ENCODE results near the gene CCDC71.

The CCDC71 gene

DNA sequence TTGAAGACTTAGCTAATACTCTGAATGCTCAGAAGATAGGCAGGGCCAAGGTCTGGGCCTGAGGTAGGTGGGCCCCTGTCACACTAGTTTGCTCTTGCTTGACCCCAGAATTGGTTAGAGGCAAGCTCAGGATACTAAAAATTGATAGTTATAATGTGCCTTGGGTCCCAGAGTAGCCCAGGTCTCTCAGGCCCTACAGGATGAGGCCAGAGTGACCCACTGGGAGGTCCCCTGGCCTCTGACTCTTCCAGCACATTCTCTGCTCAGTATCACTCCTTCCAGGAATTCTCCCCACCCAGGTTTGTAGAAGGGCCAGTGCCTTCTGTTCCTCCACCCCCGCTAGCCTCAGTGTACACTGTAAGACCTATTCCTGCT lies 4.6 kb upstream of the CCDC71 start:
- no peak for DNase-seq (ENCODE audit: low read depth in 1 of 2, low spot score in 1 of 2)

DNA sequence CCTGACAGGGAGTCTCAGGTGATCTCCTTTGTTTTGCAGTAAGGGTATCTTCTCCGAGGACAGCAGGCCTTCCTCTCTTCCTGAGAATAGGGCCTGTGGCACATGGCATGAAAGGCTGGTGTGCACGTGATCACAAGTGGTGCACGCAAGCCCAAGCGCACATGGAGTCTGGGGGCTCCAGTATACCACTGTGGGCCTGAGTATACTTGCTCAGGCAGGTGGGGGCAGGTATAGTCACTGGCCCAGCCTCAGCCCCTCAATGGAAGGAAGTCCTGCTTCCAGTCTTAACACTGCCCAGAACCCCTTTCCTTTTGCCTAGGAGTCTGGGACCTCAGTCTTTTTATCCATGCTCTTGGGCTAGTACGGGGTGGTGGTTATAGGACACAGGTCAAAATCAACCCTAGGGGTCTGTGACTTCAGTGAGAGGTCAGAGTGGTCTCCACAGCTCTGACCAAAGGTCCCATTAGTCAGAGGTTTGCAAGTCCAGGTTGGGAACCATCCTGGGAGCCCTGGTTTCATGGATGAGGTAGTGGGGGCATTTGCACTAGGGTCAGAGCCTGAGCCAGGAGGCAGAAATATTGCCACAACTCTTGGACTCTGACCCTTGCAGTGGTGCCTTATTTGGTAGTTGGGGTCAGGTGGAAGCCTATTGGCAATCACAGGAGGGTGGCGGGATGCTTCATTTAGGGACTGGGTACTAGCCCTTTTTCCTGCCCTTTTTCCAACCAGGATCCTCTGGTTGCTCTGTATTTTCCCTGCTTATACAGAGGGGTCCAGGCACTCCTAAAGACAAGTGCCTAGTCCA lies 823 bp upstream of the CCDC71 start:
- no peak for DNase-seq (ENCODE audit: low read depth in 1 of 2, low spot score in 1 of 2)

DNA sequence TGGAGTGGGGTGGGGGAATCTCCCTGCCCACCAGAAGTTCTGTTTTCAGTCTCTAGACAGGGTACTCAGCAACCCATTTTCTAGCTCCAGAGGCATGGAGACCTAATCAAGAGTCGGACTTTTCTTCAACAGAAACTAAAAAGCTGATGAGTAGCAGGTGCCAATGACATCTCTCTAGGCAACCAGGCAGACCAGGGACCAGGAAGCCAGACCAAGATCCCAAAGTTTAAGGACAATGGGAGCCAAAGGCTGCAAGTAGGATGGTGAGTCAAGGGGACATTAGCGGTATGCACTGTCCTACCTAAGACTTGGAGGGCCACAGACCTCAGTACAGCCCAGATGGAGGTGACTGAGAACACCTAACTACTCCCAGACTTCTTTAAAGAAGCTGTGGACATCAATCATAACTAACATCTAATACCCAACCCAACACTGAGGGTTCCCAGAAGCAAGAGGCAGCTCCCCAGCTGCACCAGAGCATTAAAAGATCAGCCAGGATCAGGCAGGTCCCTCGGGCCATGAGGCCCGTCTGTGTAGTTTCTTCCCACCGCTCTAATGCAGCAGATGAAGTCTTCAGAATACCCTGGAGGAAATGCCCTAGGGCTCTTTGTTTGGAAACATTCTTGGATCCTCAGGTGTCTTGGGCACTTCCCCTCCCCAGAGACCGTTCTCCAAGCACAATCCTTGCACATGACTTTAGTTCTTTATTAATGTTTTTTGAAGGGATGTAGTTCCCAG lies 979 bp downstream of the CCDC71 start:
- no peak for DNase-seq (ENCODE audit: low read depth in 1 of 2, low spot score in 1 of 2)

DNA sequence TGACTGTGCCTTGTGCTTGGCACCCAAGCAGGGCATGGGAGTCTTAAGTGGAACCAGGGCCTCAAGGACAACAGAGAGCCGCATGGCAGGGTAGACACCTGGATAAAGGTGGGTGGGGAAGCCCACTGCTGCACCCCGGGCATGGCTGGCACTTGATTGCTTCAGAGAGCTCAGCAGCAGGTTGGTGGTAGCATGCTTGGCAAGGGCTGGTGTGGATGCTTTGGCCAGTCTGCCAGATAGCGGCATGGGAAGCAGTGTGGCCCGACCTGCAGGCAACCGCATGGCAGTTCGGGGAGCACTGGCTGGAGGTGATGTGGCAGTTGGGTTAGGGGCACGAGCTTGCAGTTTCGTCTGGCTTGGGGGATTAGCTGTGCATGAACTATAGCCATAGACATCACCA lies 2.5 kb downstream of the CCDC71 start:
- DNase-seq (ENCODE audit: low read depth in 1 of 2, low spot score in 1 of 2): no peak

DNA sequence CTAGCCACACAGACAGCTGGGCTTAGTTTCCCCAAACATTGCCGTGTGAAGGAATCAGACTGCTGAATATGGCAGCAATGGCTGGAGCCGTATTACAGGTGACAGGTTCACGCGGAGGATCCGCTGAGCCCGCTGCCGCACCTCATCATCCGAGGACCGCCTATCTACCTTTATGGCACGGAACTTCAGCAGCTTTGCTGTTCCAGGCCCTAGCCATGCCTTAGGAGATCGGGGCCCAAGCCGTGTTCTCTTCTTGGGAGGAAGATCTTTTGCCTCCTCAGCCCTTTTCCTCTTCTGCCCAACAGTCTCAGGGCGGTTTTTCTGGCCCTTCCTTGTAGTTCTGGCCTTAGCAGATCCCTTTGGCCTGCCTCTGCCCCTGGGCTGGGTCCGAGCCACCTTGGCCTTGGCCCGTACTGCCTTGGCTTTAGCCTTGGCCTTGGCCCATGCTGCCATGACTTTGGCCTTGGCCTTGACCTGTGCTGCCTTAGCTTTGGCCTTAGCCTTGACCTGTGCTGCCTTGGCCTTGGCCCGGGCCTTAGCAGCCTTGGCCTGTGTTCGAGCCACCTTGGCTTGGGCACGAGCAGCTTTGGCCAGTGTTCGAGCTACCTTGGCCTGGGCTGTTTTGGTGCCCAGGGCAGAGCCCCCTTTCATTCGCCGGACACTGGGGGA lies 3.2 kb downstream of the CCDC71 start:
- no peak for DNase-seq (ENCODE audit: low read depth in 1 of 2, low spot score in 1 of 2)

DNA sequence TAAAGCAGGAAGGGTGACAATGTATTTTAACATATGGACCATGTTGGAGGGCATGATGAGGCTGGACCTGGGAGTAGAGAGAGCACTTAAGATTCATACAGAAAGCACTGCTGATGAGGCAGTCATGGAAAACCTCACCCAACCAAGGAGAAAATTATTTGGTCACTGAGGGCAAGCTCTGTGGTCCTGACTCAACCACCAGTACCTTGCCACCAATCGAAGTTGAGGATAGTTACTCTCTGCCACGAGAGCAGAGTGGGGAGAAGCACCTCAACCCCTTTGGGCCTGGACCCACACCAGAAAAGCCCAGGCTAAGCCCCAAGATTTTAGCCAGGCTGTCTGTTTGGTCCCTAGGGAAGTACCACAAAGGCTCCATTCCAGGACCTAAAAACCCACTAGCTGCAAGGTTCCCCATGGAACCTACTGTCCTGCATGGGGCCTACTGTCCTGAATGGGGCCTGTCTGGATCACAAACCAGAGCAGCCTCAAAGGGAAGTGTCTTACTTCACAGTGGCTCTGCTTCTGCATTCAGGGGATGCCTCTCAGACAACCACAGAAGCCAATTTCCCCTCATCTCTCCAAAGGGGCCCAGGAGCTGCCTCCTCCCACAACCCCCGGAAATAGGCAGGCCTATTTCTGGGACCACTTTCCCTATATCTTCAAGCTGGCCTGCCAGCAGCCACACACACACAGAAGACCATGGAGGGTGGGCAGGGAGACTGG lies 4.2 kb downstream of the CCDC71 start:
- DNase-seq (ENCODE audit: low read depth in 1 of 2, low spot score in 1 of 2): no peak

DNA sequence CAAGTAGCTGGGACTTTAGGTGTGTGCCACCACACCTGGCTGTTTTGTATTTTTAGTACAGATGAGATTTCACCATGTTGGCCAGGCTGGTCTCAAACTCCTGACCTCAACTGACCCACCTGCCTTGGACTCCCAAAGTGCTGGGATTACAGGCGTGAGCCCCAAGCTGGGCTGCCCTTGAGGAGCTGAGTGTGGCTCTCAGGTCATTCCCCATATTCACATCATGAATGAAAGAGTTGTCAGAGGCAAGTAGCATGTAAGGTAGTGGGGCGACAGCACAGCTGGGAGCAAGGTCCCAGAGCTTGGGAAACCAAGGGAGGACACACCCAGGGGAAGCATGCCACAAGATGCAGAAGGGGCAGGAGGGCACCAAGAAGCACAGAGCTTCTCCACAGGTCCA lies 4.9 kb downstream of the CCDC71 start:
- DNase-seq (ENCODE audit: low read depth in 1 of 2, low spot score in 1 of 2): no peak

DNA sequence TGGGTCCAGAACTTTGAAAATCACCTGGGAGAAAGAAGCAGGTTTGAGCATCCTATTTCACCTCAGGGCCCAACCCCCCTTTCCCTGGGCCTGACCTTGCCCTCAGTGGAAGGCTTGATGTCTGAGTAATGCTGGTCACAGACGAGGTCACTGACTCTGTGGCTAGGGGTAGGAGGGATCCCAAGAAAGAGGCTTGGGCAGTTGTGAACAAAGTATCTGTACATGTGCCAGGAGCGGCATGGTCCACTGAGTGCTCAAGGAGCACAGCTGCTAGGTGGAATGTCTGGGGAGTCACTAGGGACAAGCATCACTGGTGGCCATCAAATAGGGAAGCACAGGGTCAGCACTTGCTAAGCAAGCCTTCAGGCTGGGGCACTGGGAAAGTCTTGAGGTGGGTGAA lies 7.3 kb downstream of the CCDC71 start:
- no peak for DNase-seq (ENCODE audit: low read depth in 1 of 2, low spot score in 1 of 2)

DNA sequence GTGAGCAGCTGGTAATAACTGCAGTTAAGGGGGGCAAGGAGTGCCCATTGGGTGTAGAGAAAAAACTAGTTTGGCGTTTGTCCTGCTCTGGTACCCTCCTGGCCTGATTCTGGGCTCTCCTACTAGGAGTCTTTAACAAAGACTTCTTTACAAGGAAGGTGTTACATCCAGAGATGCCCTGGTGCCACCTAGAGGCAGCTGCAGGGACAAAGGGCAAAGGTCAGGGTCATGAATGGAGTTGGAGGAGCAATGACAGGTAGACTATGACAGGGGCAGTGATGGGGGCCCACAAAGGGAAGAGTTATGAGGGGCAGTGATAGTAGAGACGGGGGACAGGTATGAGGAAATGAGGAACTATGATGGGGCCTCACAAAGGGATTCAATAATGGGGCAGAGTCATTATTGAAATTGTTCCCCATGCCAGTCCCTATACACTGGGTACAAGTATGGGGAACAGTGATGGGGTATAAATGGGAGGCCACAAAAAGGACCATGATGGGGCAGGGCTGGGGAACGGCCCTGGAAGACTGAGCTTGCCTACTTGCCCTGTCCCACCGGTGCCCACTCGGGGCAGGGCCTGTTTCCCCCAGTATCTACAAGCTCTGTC lies 7.9 kb downstream of the CCDC71 start:
- DNase-seq (ENCODE audit: low read depth in 1 of 2, low spot score in 1 of 2): peak; percentile 31

DNA sequence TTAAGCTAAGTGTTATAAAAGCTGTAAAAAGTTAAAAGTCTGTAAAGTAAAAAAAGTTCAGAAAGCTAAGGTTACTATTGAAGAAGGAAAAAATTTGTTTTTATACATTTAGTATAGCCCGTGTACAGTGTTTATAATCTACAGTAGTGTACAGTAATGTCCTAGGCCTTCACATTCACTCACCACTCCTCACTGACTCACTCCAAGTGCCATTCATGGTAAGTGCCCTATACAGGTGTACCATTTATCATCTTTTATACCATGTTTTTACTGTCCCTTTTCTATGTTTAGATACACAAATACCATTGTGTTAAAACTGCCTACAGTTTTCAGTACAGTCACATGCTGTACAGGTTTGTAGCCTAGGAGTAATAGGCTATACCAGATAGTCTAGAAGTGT lies 8.8 kb downstream of the CCDC71 start:
- DNase-seq (ENCODE audit: low read depth in 1 of 2, low spot score in 1 of 2): no peak

DNA sequence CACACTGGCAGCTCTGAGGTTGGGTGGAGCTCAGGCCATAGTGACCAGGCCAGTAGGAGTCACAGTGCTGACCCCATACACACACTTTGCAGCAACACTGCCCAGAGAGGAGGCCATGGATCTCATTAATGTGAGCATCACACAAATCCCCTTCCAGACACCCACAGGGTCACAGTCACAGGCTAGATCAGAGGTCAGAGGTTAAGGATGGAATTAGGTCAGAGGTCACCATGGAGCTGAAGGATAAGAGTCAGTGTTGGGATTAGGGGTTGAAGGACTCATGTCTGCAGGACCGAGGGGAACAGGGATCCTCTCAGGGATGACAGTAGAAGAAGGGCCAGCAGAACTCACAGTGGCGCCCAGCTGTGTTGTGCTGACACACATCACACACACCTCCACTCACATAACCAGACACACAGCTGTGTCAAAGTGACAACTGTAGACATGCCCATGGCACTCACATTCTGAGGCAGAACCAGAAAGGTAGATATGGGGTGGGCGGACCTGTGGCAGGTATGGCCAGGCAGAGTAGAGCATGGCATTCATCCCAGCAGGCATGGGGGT lies 12.7 kb downstream of the CCDC71 start:
- no peak for DNase-seq (ENCODE audit: low read depth in 1 of 2, low spot score in 1 of 2)

DNA sequence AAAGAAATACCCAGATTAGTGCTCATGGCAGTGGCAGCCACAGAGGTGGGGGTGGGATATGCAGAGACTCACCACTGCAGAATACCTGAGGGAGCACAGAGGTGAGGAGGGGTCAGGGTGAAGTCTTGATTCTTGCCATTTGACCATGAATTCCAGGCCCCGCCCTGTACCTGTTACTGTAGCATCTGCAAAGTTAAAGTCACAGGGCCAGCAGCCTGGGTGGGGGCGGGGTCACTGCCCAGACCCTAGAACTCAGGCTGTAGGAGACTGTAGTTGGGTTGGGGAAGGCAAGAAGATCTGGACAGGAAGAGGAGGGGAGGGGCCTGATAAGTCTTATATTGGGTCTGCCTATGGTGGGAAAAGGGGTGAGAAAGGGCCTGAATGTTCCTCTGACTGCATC lies 14.5 kb downstream of the CCDC71 start:
- no peak for DNase-seq (ENCODE audit: low read depth in 1 of 2, low spot score in 1 of 2)

DNA sequence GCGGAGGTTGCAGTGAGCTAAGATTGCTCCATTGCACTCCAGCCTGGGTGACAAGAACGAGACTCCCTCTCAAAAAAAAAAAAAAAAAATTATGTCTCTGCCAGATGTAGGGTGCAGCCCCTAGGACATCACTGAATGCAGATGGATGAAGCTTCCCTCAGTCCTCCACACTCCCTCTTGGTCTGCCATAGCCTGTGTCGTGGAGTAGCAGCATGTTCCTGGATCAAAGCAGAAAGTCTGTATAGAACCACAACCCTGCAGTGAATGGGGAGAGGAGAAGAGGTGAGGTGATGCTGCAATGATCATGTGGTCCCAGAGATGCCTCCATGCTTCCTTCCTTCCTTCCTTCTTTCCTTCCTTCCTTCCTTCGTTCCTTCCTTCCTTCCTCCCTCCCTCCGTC lies 18.0 kb downstream of the CCDC71 start:
- DNase-seq (ENCODE audit: low read depth in 1 of 2, low spot score in 1 of 2): no peak

DNA sequence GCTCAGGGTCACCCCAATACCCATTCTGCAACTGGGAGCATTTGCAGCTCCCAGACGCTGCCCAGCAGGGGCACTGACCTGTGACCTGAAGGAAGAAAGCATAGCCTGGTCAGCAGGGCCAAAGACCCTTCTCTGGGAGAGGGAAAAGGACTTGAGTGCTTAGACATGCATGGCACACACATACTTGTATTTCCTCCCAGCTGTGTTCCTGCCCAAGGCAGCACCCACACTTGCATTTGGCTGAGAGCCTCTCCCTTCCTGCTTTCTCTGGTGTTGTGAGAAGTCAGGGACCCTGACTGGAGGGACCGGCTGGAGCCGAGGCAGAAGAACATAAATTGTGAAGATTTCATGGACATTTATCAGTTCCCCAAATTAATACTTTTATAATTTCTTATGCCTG lies 26.1 kb downstream of the CCDC71 start:
- no peak for DNase-seq (ENCODE audit: low read depth in 1 of 2, low spot score in 1 of 2)

DNA sequence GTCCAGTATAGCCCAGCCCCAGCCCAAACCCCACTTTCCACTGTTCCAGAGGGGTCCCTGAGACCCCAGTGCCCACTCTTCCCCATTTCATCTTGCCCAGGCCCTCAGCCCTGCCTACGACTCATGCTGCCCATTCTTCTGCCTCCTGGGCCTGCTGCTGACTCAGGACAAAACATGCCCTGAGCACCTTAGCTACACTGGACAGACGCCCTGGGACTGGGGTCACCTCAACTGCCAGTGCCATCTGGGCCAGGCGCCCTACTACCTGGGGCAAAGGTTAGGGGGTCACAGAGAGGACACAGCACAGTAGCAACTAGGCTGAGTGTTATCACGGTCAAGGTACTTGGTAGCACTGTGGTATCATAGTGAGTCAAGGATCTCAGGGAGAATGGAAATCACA lies 30.6 kb downstream of the CCDC71 start:
- DNase-seq (ENCODE audit: low read depth in 1 of 2, low spot score in 1 of 2): no peak

DNA sequence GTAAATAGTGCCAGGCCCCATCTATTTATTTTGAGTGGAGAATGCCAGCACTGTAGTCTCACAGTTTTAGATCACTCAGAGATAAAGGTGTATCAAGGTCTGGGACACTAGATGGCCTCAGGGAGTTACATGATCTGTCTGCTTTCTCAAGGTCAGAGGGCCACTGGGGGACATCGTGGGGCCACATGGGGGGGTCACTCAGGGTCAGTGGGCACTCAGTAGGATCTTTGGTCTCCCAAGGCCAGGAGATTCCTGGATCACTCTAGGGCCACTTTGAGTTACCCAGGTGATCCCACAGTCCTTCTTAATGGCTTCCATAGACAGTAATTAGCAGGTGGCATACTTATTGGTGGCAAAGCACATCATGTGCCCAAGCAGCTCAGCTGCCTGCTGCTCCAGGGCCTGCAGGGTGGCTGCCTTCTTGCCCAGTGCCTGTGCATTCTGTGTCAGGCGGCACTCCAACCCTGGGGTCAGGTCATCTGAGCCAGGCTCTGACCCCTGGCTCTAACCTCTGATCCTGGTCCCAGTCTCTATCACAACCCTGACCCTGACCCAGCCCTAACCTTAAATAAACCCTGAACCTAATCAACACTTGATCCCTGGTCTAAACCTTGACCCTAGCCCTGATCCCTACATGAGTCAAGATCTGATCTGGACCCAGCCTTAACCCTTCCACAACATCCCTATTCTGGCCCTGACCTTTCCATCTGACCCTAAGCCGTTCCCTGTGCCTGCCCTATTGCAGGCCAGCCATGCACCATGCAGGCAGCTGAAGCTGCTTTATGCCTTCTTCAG lies 31.5 kb downstream of the CCDC71 start:
- no peak for DNase-seq (ENCODE audit: low read depth in 1 of 2, low spot score in 1 of 2)

DNA sequence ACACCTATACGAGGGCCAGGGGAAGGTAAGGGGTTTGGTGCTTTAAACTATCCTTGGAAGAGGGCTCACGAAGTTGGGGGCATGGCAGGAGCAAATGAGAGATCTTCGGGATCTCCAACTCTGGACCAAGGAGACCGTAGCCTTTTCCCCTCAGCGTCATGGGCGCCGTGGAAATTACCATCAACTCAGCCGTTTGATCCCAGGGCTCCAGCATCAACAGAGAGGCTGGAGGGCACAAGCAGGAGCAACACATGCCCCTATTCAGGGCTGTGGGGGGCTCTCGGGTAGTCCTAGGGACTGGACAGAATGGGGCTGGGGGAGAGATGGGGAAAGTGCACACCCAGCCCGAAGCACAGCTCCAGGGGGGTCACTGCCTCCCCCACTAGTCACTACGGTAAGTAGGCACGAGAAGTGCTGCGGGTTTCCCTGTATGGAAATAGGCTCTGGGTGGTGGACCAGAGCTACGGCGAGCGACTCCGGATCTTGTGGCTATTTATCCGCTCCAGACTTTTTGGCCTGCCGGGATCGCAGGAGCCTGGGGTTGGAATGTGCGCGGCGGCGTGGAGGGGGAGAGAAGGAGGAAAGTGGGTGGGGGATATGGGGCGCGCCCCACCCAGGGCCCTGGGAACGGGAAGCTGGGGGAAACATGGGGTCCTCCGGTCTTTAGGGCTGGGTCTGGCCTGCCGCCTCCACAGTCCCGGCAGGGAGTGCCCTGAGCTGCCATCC lies 32.7 kb downstream of the CCDC71 start:
- DNase-seq (ENCODE audit: low read depth in 1 of 2, low spot score in 1 of 2): no peak

DNA sequence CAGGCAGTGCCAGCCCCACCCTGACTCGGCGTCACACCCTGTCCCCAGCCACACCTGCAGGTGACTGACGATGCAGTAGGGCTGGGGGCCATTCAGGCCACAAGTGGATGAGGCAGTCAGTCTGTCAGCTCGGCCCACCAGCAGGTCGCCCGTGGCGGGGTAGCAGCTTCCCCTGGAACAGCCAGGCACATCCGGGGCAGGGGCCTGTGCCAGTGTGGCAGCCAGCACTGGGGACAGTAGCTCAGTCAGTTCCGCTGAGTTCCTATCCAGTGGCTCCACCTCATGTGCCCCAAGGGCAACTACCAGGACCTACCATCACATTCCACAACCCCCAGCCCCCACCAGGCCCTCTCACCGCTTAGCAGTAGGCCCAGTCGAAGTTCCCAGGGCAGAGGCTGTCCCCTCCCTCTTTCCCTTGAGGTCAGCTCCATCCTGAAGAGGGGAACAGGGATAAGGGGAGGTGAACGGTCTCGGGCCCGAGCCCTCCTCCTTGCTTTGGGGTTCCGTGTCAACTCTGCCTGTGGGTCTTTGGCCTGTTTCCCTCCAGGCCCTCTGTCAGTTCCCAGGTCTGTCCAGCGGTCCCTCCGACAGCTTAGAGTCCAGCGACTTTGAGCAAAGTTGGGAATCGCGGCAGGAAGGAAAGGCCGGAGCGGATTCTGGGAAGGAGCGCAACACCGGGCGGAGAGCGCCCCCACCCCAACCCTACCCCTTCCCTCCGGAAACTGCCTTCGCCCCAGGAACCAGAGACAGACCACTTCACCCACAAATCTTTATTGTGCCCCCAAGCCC lies 33.5 kb downstream of the CCDC71 start, which contains the start of gene LAMB2:
LAMB2 (minus strand) TSS at position 614 of the 789 bp plus-strand sequence; CDS start at position 431, 183 bp downstream.
- DNase-seq (ENCODE audit: low read depth in 1 of 2, low spot score in 1 of 2): no peak

DNA sequence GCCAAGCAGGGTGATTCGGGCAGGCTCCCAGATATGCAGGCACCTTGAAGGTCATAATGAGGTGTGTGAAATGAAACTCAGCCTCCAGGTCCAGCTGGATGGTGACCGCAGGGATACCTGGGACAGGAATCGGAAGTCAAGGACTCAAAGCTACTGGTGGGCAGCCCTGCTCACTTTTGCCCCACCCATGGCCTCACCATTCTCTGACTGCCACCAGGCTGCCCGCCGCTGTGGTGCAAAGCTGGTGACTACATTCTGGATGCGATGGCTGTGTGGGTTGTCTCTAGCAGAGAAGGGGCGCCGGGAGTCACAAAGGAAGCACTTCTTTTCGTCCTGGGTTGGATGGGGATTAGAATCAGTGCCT lies 34.1 kb downstream of the CCDC71 start:
- no peak for DNase-seq (ENCODE audit: low read depth in 1 of 2, low spot score in 1 of 2)

Measured in stimulated activated CD4-positive, alpha-beta T cell treated with anti-CD3 and anti-CD28 coated beads, Interleukin-15, amount 100 ng/mL, for 1 hour (primary cell).